Endothelial cell (in vitro differentiated cells): ENCODE results near the gene PLD4. TPM values are rescaled to one million over a fixed set of nuclear protein-coding genes. Genes with fewer than 3 reads are reported as not detected.
"Not testable (repeated sequence)": the region's sequence is repeated elsewhere in the genome, so short reads cannot be mapped to it uniquely, and the experiment has no call there.

ENCODE experiments used
- DNase-seq: peaks from one replicate; pipeline ENCODE4 v3.0.0; 2021; ENCODE audit warnings: low spot score
- H3K27ac Mint-ChIP-seq: one replicate; pipeline ENCODE4 v1.8.0; 2021; ENCODE audit warnings: mixed read lengths, inconsistent platforms; ENCODE audit not compliant: unreplicated experiment
- H3K27me3 Mint-ChIP-seq: one replicate; pipeline ENCODE4 v1.8.0; 2021; ENCODE audit warnings: mild to moderate bottlenecking, moderate library complexity, mixed read lengths, inconsistent platforms; ENCODE audit not compliant: unreplicated experiment
- H3K36me3 Mint-ChIP-seq: one replicate; pipeline ENCODE4 v1.8.0; 2021; ENCODE audit warnings: mild to moderate bottlenecking, low read depth, mixed read lengths, inconsistent platforms; ENCODE audit not compliant: unreplicated experiment
- H3K4me1 Mint-ChIP-seq: one replicate; pipeline ENCODE4 v1.8.0; 2021; ENCODE audit warnings: mild to moderate bottlenecking, mixed read lengths, inconsistent platforms; ENCODE audit not compliant: unreplicated experiment
- H3K4me3 Mint-ChIP-seq: one replicate; pipeline ENCODE4 v1.8.0; 2021; ENCODE audit warnings: mild to moderate bottlenecking, mixed read lengths, inconsistent platforms; ENCODE audit not compliant: unreplicated experiment
- H3K9me3 Mint-ChIP-seq: one replicate; pipeline ENCODE4 v1.8.0; 2021; ENCODE audit warnings: mixed read lengths, inconsistent platforms; ENCODE audit not compliant: unreplicated experiment
- CTCF ChIP-seq: fragments of 200-600 bp; sonication (generic); IDR thresholded peaks from one replicate; pipeline ENCODE4 v1.5.0; 2021; ENCODE audit warnings: antibody characterized with exemption; ENCODE audit not compliant: unreplicated experiment
- total RNA-seq: library from RNA; stranded (reverse); fragmentation: NEBNext Ultra II Directional; extraction: Animal tissue kit (Norgen Biotek cat#: 25700); gene quantifications from one replicate; pipeline ENCODE4 v1.2.1, GENCODE V29; 2021; ENCODE audit not compliant: unreplicated experiment

The PLD4 gene
- total RNA-seq, 1 donor from 2014 or later: 1.3 TPM

GRCh38 chr14:104886690-104887622 lies 37.7 kb upstream of the PLD4 start:
- H3K4me1 Mint-ChIP-seq: no peaks in the 10 kb centered on the region
- no peak overlapping the region for H3K27ac Mint-ChIP-seq
- no peak overlapping the region for H3K4me3 Mint-ChIP-seq
- TF ChIP-seq CTCF: no peak
- no peaks in the 10 kb centered on the region for H3K9me3 Mint-ChIP-seq
- H3K36me3 Mint-ChIP-seq: no peaks in the 10 kb centered on the region
- peak; percentile 3 for DNase-seq
- no peaks in the 10 kb centered on the region for H3K27me3 Mint-ChIP-seq

GRCh38 chr14:104887623-104888488 lies 36.8 kb upstream of the PLD4 start:
- Mint-ChIP-seq H3K4me3 (no peak overlapping the region), H3K9me3 (no peaks in the 10 kb centered on the region), H3K27ac (no peak overlapping the region), H3K27me3 (no peaks in the 10 kb centered on the region), H3K4me1 (no peaks in the 10 kb centered on the region), H3K36me3 (no peaks in the 10 kb centered on the region)
- DNase-seq: peak; percentile 6
- no peak for TF ChIP-seq CTCF

- Mint-ChIP-seq H3K4me1 (no peaks in the 10 kb centered on the region), H3K4me3 (no peak overlapping the region), H3K36me3 (no peaks in the 10 kb centered on the region), H3K9me3 (no peaks in the 10 kb centered on the region), H3K27me3 (peaks cover 1% of the 10 kb centered on the region), H3K27ac (no peak overlapping the region)
- peak; percentile 5 for DNase-seq
- TF ChIP-seq CTCF: no peak
Measured at GRCh38 chr14:104888489-104889374, 35.9 kb upstream of the PLD4 start.

- DNase-seq: peak; percentile 4
- TF ChIP-seq CTCF: no peak
- Mint-ChIP-seq H3K4me3 (no peak overlapping the region), H3K36me3 (no peaks in the 10 kb centered on the region), H3K4me1 (no peaks in the 10 kb centered on the region), H3K27ac (no peak overlapping the region), H3K9me3 (no peaks in the 10 kb centered on the region), H3K27me3 (peaks cover 1% of the 10 kb centered on the region)
Measured at GRCh38 chr14:104889375-104889757, 35.3 kb upstream of the PLD4 start.

GRCh38 chr14:104890292-104890691 lies 34.4 kb upstream of the PLD4 start:
- not testable (repeated sequence) for H3K4me1 Mint-ChIP-seq, H3K9me3 Mint-ChIP-seq, H3K4me3 Mint-ChIP-seq, DNase-seq, H3K27ac Mint-ChIP-seq, H3K27me3 Mint-ChIP-seq, H3K36me3 Mint-ChIP-seq
